Astrocyte of the cerebellum (primary cell): Measurements from ENCODE around the gene TRAF1.

Source experiments
- DNase-seq: peaks from one replicate; pipeline ENCODE4 v3.0.0-alpha.2; 2011; ENCODE audit warnings: low read depth
- H3K4me3 ChIP-seq: 2 replicates; pipeline ENCODE4 v1.5.1; 2011; ENCODE audit warnings: mild to moderate bottlenecking, low read depth, low read length, moderate library complexity
- in situ Hi-C: cut with HindIII; loops from 2 replicates; pipeline ENCODE4 v1.10.0; 2017; ENCODE audit warnings: low sequenced_read_pairs
- TF ChIP-seq, protein P1 (sequence below): IDR thresholded peaks from 2 replicates; pipeline ENCODE4 v1.5.1; 2012; ENCODE audit warnings: low read length, low read depth, moderate library complexity, mild to moderate bottlenecking; ENCODE audit errors: missing control alignments

TRAF1 gene

DNA sequence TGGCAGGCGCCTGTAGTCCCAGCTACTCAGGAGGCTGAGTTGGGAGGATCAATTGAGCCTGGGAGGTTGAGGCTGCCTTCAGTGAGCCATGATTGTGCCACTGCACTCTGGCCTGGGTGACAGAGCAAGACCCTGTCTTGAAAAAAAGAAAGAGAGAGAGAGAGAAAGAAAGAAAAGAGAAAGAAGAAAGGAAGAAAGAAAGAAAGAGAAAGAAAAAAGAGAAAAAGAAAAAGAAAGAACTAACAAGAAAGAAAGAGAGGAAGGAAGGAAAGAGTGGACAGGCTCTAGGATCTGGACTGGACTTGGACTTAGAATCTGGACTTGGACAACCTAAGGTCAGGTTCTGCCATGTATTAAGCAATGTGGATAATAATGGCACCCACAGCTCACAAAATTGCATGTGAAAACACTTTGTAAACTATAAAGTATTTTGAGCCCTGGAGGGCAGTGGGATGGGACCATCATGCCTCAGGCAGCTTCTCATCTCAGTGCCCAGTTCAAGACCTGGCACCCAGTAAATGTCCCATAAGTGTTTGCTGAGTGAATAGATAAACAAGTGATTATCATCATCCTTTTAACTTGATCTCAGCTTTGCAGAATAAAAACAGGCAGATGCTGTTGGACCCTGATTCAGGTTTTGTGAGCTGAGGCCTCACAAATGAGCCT, 36.9 kb downstream of the TRAF1 start:
- in situ Hi-C loops = no loop called here
- TF ChIP-seq, protein P1, sequence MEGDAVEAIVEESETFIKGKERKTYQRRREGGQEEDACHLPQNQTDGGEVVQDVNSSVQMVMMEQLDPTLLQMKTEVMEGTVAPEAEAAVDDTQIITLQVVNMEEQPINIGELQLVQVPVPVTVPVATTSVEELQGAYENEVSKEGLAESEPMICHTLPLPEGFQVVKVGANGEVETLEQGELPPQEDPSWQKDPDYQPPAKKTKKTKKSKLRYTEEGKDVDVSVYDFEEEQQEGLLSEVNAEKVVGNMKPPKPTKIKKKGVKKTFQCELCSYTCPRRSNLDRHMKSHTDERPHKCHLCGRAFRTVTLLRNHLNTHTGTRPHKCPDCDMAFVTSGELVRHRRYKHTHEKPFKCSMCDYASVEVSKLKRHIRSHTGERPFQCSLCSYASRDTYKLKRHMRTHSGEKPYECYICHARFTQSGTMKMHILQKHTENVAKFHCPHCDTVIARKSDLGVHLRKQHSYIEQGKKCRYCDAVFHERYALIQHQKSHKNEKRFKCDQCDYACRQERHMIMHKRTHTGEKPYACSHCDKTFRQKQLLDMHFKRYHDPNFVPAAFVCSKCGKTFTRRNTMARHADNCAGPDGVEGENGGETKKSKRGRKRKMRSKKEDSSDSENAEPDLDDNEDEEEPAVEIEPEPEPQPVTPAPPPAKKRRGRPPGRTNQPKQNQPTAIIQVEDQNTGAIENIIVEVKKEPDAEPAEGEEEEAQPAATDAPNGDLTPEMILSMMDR = no peak
- no peak for DNase-seq
- no peak overlapping the region for H3K4me3 ChIP-seq

DNA sequence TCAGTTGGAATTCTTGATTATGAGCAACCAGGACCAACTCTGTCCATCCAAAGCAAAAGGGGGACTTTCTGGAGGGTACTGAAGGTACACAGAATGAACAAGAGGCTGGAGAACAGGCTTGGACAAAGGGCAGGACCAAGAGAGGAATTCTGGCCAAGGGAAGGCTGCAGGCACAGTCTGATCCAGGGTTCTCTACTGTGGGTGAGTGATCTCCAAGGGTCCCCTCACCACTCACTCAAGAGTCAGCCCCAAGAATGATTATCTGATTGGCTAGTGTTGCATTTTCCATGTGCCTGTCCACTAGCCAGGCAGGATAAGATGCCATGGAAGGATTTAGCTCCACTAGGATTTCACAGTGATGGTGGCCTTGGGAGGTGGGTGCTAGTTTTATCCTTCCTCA, 38.0 kb downstream of the TRAF1 start:
- DNase-seq = no peak
- TF ChIP-seq, protein P1 = no peak
- H3K4me3 ChIP-seq = no peak overlapping the region
- in situ Hi-C loops = no loop called here

DNA sequence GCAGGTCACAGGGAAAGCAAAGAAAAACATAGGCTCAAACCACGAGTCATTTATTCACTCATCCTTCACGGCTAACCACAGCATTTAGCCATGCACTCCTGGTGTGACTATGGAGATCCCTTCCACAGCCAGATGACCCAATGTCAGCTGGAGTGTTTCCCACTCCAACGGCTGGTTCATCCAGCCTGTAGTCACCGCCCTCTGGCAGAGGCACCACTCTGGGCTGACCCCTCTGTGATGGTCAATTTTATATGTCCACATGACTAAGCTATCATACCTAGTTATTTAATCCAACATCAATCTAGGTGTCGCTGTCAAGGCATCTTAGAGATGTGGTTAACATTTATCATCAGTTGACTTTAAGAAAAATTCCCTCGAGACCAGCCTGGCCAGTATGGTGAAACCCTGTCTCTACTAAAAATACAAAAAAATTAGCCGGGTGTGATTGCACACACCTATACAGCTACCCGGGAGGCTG, 40.1 kb downstream of the TRAF1 start:
- H3K4me3 ChIP-seq = no peak overlapping the region
- in situ Hi-C loops = no loop called here
- peak; percentile 85 for DNase-seq
- TF ChIP-seq, protein P1 = no peak

DNA sequence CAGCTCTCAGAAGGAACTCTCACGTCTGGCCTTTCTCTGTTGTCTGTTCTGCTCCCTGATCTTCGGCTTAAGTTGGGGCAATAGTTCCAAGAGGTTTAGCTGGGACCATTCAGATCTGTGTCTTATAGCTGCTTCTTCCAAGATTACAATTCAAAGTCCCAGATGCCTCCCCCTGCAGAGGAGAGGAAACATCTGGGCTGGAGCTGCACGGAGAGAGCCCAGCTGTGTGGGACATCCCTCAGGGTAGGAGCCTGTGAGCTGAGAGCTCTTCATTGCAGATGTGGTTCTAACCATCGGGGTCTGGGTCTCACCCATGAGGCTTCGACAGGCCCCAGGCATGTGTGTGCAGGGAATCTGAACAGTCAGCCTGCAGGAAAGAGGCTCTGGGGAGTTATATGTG, 40.6 kb downstream of the TRAF1 start:
- in situ Hi-C loops = no loop called here
- no peak overlapping the region for H3K4me3 ChIP-seq
- TF ChIP-seq, protein P1 = no peak
- no peak for DNase-seq

DNA sequence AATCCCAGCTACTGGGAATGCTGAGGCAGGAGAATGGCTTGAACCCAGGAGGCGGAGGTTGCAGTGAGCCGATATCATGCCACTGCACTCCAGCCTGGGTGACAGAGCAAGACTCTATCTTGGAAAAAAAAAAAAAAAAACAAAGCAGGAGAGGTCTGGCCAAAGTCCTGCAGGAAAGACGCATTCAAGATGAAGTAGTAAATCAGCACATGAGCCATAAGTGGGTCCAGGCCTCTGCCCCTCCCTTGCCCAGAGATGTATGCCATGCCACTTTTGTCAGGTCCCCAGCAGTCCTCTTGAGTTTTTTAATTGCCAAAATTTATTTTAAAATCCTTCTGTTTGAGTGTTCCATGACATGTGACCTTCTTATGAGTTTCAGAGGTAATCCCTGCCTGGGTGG, 41.1 kb downstream of the TRAF1 start:
- TF ChIP-seq, protein P1 = no peak
- H3K4me3 ChIP-seq = no peak overlapping the region
- in situ Hi-C loops = no loop called here

DNA sequence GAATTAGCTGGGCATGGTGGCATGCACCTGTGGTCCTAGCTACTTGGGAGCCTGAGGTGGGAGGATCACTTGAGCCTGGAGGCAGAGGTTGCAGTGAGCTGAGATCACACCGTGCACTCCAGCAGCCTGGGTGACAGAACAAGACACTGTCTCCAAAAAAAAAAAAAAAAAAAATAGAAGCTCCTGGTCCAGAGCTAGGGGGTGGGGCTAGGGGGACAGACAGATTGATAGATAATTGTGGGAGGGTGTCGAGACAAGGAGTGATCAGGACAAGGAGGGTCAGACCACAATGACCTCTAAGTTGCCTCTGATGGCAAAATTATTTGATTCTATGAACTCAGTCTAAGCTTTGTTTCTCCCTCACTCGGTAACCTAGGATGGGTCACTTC, 43.0 kb downstream of the TRAF1 start:
- in situ Hi-C loops = no loop called here
- DNase-seq = no peak
- no peak overlapping the region for H3K4me3 ChIP-seq
- TF ChIP-seq, protein P1 = no peak

More for the DNA sequence above, 41.1 kb downstream of the TRAF1 start:
- no peak for DNase-seq
